HG02571 (cell line): ENCODE results near the gene MAP3K6.
"Not testable (repeated sequence)": the region's sequence is repeated elsewhere in the genome, so short reads cannot be mapped to it uniquely, and the experiment has no call there.

Experiments
- ATAC-seq: cut with Tn5 transposase; IDR thresholded peaks from one replicate; pipeline ENCODE4 v1.9.1; 2021; ENCODE audit warnings: mild to moderate bottlenecking, moderate library complexity; ENCODE audit not compliant: unreplicated experiment

MAP3K6 gene

GRCh38 chr1:27398405-27399149, 31.8 kb upstream of the MAP3K6 start:
- ATAC-seq: no peak

GRCh38 chr1:27397749-27398148, 31.0 kb upstream of the MAP3K6 start:
- no peak for ATAC-seq

- no peak for ATAC-seq
These were observed 30.3 kb upstream of the MAP3K6 start for GRCh38 chr1:27397110-27397509.

DNA sequence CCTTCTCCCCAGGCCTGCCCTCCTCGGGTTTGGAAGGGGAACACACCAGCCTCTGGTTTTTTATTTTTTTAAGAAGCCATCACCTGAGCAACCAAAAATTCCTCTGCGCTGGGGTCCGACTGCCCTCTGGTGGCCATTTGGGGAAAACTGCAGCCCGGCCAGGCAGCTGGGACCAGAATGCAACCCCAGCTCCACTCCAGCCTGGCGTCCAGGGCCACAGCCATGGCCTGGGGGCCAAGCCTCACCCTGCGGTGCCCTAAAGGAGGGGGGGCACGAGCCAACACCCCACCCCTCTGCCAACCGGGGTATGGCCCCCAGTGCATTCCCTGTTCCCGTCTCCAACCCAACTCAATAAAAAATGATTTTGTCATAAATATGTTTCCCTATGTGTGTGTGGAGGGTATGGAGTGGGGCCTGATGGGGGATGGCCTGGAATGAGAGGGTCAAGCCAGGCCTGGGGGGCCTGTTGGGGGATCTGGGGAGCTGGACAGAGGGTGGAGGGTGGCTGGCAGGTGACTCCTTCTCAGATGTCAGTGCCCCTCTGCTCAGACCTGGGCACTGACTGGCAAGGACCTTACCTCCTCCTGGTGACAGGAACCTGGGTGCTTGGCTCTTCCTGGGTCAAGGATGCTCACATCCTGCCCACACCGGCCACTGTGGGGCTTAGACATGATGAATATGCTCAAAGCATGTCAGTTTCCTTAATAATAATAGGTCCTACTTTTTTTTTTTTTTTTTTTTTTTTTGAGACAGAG, 28.9 kb upstream of the MAP3K6 start:
- ATAC-seq: no peak

- ATAC-seq: no peak
These were observed 28.2 kb upstream of the MAP3K6 start for GRCh38 chr1:27394925-27395324.

- no peak for ATAC-seq
These were observed 27.5 kb upstream of the MAP3K6 start for GRCh38 chr1:27394282-27394658.

- ATAC-seq: no peak
These were observed 27.0 kb upstream of the MAP3K6 start for GRCh38 chr1:27393641-27394281.

DNA sequence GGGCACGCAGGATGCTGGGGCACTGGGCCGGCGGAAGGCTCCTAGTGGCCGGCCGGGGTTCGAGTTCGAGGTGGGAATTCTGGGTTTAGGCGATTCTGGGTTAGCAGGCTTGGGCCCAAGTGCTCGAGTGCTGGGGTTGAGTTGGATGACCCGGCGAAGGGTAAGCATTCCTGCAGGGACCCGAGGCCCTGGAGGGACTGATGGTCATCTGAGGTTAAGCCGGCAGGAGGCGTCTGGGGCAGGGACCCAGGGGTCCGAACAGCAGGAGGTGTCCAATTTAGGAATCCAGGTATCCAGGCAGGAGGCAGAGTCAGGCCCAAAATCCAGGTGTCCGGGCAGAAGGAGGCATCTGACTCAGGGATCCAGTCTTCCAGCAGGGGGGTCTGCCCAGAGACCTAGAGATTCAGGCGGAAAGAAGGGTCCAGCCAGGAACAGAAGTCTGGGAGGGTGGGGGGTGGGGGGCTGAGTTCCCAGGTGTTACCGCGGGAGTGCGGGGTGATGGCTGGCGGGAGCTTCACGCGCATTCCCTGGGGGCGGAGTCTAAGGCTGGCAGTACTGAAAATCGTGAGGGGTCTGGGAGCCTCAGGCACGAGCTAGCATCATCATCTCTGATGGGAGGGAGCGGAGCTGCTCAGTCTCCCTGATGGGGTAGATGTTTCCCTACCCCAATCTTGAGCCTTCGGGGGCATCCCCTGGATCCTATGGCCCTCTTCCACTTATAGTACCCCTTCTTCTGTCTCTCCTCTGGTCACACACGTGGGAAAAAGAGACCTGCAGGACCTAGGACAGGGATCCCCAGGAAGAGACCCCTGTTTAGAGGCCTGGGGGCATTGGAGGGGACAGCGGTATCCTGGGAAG, 26.2 kb upstream of the MAP3K6 start:
- no peak for ATAC-seq

GRCh38 chr1:27392096-27392777, 25.5 kb upstream of the MAP3K6 start, which contains the start of gene GPR3:
GPR3 (plus strand) TSS chr1:27392622; CDS start chr1:27393799, 1,177 bp downstream.
- no peak for ATAC-seq

- no peak for ATAC-seq
These were observed 24.8 kb upstream of the MAP3K6 start for GRCh38 chr1:27391511-27392095.

DNA sequence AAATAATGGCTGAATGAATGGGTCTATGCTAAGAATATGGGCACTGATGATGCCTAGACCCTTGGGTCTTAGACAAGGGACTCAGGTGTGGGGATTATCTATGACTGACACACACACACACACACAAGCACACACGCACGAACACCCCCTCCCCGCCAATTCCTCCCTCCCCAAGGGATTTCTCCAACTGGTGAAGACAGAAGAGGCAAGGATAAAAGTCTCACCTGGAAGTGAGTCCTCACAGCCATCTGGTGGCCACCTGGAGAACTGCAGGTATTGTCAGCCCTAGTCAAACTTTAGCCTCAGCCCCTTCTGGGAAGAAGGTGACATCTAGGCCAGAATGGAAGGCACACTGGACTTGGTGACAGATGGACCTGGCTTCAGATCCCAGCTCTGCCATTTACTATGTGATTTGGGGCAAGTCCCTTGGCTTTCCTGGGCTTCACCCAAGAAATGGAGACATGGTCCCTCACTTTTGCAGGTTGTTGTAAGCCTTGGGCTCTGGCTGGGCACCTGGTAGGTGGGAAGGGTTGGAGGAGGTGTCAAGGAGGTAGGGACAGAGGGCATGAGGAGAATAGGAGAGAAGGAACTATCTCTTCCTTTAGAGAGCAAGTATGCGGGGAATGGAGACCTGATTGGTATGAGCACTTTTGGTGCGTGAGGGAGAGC, 21.7 kb upstream of the MAP3K6 start:
- ATAC-seq: no peak

DNA sequence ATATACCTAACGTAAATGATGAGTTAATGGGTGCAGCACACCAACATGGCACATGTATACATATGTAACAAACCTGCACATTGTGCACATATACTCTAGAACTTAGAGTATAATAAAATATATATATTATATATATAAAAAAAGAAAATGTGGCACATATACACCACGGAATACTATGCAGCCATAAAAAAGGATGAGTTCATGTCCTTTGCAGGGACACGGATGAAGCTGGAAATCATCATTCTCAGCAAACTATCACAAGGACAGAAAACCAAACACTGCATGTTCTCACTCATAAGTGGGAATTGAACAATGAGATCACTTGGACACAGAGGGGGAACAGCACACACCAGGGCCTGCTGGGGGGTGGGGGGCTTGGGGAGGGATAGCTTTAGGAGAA, 18.0 kb upstream of the MAP3K6 start:
- not testable (repeated sequence) for ATAC-seq

- ATAC-seq: no peak
These were observed 16.9 kb upstream of the MAP3K6 start for GRCh38 chr1:27383661-27384060.

DNA sequence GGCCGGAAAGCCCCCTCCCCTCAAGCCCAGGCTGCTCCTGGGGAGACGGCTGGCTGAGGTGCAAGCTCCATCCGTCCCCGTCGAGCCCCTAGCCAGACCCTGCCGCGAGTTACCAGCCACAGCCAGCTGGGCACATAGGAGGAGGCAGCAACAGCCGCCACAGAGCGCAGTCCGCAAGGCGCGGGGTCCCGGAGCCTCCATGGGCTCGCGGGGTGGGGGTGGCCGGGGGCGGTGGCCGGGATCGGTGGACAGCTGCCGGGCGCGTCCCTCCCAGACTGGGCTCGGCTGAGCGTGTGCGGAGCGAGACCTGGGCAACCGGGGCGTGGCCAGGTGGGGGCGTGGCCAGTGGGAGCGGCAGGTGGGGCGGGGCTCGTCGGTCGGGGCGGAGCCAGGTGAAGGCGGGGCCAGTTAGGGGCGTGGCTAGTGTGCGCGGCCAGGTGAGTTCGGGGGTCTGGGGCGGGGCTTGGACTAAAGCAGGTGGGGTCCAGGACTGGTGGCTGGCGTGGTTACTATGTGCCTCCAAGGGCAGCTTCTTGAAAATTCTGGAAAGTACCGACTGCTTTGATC, 16.4 kb upstream of the MAP3K6 start, which contains the start of gene CD164L2:
TSS of gene CD164L2 (minus strand) at position 295 of the 567 bp plus-strand sequence. CDS start at position 201, 94 bp downstream.
- ATAC-seq: no peak

GRCh38 chr1:27381969-27382762, 15.4 kb upstream of the MAP3K6 start:
- ATAC-seq: no peak

- ATAC-seq: no peak
These were observed 14.3 kb upstream of the MAP3K6 start for GRCh38 chr1:27380766-27381733.

DNA sequence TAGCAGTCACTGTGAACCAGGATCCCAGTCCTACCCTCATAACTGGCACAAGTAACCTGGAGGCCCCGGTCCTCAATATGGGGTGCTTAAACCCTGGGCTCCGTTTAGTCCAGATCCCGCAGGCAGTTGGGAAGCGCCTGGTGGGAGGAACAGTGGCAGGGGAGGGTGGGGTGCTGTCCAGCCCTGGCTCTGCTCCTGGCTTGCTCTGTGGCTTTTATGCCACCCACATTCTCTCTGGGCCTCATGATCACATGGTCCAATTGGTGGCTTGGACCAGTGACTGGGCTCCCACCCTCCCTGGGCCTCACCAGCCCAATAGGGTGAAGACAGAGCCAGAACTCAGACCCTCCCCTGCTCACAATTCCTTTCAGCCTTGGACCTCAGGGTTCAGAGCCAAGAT, 13.5 kb upstream of the MAP3K6 start:
- no peak for ATAC-seq
